ENCODE data around the gene NDUFS4.

GRCh38 chr5:53569453-53569852, 9.0 kb downstream of the NDUFS4 start:
- TF ChIP-seq TAF1 (IDR thresholded peaks at IDR 0.05; ENCODE audit: low read depth) = no peak
- TF ChIP-seq FOXM1 (IDR thresholded peaks at IDR 0.05; ENCODE audit: borderline replicate concordance, low read depth) = no peak
- TF ChIP-seq ZBTB7A (IDR thresholded peaks at IDR 0.05; ENCODE audit: low read depth) = no peak
- no peak for TF ChIP-seq USF1 (IDR thresholded peaks at IDR 0.05)
- TF ChIP-seq EP300 (IDR thresholded peaks at IDR 0.05; ENCODE audit: borderline replicate concordance) = no peak
- no peak for TF ChIP-seq CEBPB (IDR thresholded peaks at IDR 0.05)
- no peak for TF ChIP-seq EGR1 (IDR thresholded peaks at IDR 0.05)
- no peak for TF ChIP-seq YY1 (IDR thresholded peaks at IDR 0.05; ENCODE audit: low read depth)
- no peak for TF ChIP-seq TCF12 (IDR thresholded peaks at IDR 0.05; ENCODE audit: low read depth)
- no peak for TF ChIP-seq RAD21 (IDR thresholded peaks at IDR 0.05; ENCODE audit: low read depth)
- TF ChIP-seq REST (IDR thresholded peaks at IDR 0.05; ENCODE audit: low read depth) = no peak
- TF ChIP-seq CREB1 (IDR thresholded peaks at IDR 0.05; ENCODE audit: low read depth) = no peak

Measured in Ishikawa (cell line).